Endodermal cell (in vitro differentiated cells): ENCODE measurements around the gene SPAM1. TPM values are rescaled to one million over a fixed set of nuclear protein-coding genes. Genes with fewer than 3 reads are reported as not detected.

Experiments used
- DNase-seq: peaks from one replicate; pipeline ENCODE4 v3.0.0-alpha.2; 2017
- H3K27ac ChIP-seq: 2 replicates; pipeline ENCODE4 v1.5.1; 2013; ENCODE audit warnings: mild to moderate bottlenecking, low read depth, low read length, moderate library complexity
- H3K27me3 ChIP-seq: 2 replicates; pipeline ENCODE4 v1.6.1; 2013; ENCODE audit warnings: mild to moderate bottlenecking, low read length, moderate library complexity; ENCODE audit not compliant: insufficient read depth, control insufficient read depth, poor library complexity, severe bottlenecking
- H3K36me3 ChIP-seq: 2 replicates; pipeline ENCODE4 v1.7.0; 2013; ENCODE audit warnings: mild to moderate bottlenecking, low read length, moderate library complexity; ENCODE audit not compliant: control insufficient read depth, insufficient read depth
- H3K4me1 ChIP-seq: one replicate; pipeline ENCODE4 v1.7.0; 2013; ENCODE audit warnings: low read length; ENCODE audit not compliant: control insufficient read depth, insufficient read depth
- H3K4me3 ChIP-seq: 2 replicates; pipeline ENCODE4 v1.5.1; 2013; ENCODE audit warnings: mild to moderate bottlenecking, low read length, moderate library complexity
- H3K9ac ChIP-seq: 2 replicates; pipeline ENCODE4 v1.6.1; 2013; ENCODE audit warnings: mild to moderate bottlenecking, low read length, moderate library complexity; ENCODE audit not compliant: poor library complexity, severe bottlenecking; ENCODE audit errors: extremely low read depth
- H3K9me3 ChIP-seq: 2 replicates; pipeline ENCODE4 v1.6.1; 2013; ENCODE audit warnings: mild to moderate bottlenecking, low read length, moderate library complexity; ENCODE audit not compliant: control insufficient read depth
- H3K27ac Mint-ChIP-seq: 2 replicates; pipeline ENCODE4 v1.8.0; 2020; ENCODE audit warnings: mixed read lengths
- H3K27me3 Mint-ChIP-seq: 2 replicates; pipeline ENCODE4 v1.8.0; 2021; ENCODE audit warnings: mild to moderate bottlenecking, mixed read lengths; ENCODE audit not compliant: insufficient read depth
- H3K36me3 Mint-ChIP-seq: 2 replicates; pipeline ENCODE4 v1.8.0; 2020; ENCODE audit warnings: low read depth, mixed read lengths
- H3K4me1 Mint-ChIP-seq: 2 replicates; pipeline ENCODE4 v1.8.0; 2020; ENCODE audit warnings: mixed read lengths
- H3K4me3 Mint-ChIP-seq: 2 replicates; pipeline ENCODE4 v1.8.0; 2020; ENCODE audit warnings: mild to moderate bottlenecking, moderate library complexity, mixed read lengths
- H3K9me3 Mint-ChIP-seq: 2 replicates; pipeline ENCODE4 v1.8.0; 2020; ENCODE audit warnings: mild to moderate bottlenecking, mixed read lengths
- WGBS, 2 experiments: methylation state at CpG; one replicate each; pipeline versions ENCODE4 v1.1.5 to v1.1.7; 2013; ENCODE audit warnings: missing lambda C conversion rate in 2 of 2, mixed read lengths in 1 of 2; ENCODE audit not compliant: insufficient coverage in 1 of 2, insufficient read length in 1 of 2; 5-methylcytosine and 5-hydroxymethylcytosine counted together
- total RNA-seq, 2 donors: library from RNA; stranded (reverse); fragmentation: NEBNext Ultra II Directional in 1 of 2; extraction: Animal tissue kit (Norgen Biotek cat#: 25700) in 1 of 2; gene quantifications; 2 replicates in 1 of 2; 3 replicates in 1 of 2; pipeline ENCODE4 v1.2.1, GENCODE V29; 2021
- TF ChIP-seq, protein P1 (sequence below): fragments of 200-600 bp; sonication (generic); conservative IDR thresholded peaks from 2 replicates; pipeline ENCODE4 v1.5.0; 2021; ENCODE audit warnings: antibody characterized with exemption, mild to moderate bottlenecking

The SPAM1 gene
- total RNA-seq, 2 donors from 2014 or later: 0.18 to 0.49 TPM

DNA sequence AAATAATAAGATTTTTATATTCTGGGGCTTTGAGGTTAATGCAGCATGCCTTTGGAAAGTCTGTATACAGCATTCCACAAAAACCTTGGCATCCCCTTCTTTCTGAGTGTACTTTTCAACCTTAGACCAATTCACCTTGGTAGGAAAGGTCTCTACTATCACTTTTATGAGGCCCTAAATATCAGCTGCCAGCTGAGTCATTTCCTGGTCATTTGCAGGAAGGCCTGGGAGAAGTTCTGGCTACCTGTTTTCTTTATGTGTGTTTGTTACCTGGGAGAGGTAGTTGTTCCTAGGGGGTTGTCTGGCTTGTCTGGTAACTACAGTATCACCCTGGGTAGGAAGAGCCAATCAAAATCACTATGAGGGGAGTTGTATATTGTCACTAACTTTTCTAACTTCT lies 4.1 kb downstream of the SPAM1 start:
- H3K36me3 Mint-ChIP-seq: peaks cover 10% of the 10 kb centered on the region
- peaks cover 19% of the 10 kb centered on the region for H3K9me3 Mint-ChIP-seq
- no peak for DNase-seq
- H3K4me3 ChIP-seq: peak overlapping the region; percentile 9
- H3K27ac ChIP-seq: no peak overlapping the region
- no peak overlapping the region for H3K9ac ChIP-seq
- peaks cover 34% of the 10 kb centered on the region for H3K9me3 ChIP-seq
- H3K27me3 ChIP-seq: no peaks in the 10 kb centered on the region
- no peaks in the 10 kb centered on the region for H3K27me3 Mint-ChIP-seq
- TF ChIP-seq, protein P1, sequence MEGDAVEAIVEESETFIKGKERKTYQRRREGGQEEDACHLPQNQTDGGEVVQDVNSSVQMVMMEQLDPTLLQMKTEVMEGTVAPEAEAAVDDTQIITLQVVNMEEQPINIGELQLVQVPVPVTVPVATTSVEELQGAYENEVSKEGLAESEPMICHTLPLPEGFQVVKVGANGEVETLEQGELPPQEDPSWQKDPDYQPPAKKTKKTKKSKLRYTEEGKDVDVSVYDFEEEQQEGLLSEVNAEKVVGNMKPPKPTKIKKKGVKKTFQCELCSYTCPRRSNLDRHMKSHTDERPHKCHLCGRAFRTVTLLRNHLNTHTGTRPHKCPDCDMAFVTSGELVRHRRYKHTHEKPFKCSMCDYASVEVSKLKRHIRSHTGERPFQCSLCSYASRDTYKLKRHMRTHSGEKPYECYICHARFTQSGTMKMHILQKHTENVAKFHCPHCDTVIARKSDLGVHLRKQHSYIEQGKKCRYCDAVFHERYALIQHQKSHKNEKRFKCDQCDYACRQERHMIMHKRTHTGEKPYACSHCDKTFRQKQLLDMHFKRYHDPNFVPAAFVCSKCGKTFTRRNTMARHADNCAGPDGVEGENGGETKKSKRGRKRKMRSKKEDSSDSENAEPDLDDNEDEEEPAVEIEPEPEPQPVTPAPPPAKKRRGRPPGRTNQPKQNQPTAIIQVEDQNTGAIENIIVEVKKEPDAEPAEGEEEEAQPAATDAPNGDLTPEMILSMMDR: no peak
- no peaks in the 10 kb centered on the region for H3K36me3 ChIP-seq
- H3K27ac Mint-ChIP-seq: peak overlapping the region; percentile 62
- H3K4me1 Mint-ChIP-seq: peaks cover 58% of the 10 kb centered on the region
- H3K4me1 ChIP-seq: peaks cover 18% of the 10 kb centered on the region
- H3K4me3 Mint-ChIP-seq: no peak overlapping the region

- Histone ChIP-seq H3K9me3 (peaks cover 36% of the 10 kb centered on the region), H3K27ac (no peak overlapping the region), H3K36me3 (no peaks in the 10 kb centered on the region), H3K4me3 (peak overlapping the region; percentile 9), H3K9ac (no peak overlapping the region), H3K27me3 (no peaks in the 10 kb centered on the region), H3K4me1 (peaks cover 18% of the 10 kb centered on the region)
- Mint-ChIP-seq H3K27me3 (no peaks in the 10 kb centered on the region), H3K4me1 (peaks cover 57% of the 10 kb centered on the region), H3K36me3 (peaks cover 16% of the 10 kb centered on the region), H3K9me3 (peaks cover 24% of the 10 kb centered on the region), H3K4me3 (no peak overlapping the region), H3K27ac (peak overlapping the region; percentile 62)
- no peak for DNase-seq
- 50 to 60% methylated on average over 1 to 2 of the region's 2 CpGs for WGBS, 2 experiments
- TF ChIP-seq, protein P1: no peak
Observed at GRCh38 chr7:123929655-123930054, 4.6 kb downstream of the SPAM1 start.

DNA sequence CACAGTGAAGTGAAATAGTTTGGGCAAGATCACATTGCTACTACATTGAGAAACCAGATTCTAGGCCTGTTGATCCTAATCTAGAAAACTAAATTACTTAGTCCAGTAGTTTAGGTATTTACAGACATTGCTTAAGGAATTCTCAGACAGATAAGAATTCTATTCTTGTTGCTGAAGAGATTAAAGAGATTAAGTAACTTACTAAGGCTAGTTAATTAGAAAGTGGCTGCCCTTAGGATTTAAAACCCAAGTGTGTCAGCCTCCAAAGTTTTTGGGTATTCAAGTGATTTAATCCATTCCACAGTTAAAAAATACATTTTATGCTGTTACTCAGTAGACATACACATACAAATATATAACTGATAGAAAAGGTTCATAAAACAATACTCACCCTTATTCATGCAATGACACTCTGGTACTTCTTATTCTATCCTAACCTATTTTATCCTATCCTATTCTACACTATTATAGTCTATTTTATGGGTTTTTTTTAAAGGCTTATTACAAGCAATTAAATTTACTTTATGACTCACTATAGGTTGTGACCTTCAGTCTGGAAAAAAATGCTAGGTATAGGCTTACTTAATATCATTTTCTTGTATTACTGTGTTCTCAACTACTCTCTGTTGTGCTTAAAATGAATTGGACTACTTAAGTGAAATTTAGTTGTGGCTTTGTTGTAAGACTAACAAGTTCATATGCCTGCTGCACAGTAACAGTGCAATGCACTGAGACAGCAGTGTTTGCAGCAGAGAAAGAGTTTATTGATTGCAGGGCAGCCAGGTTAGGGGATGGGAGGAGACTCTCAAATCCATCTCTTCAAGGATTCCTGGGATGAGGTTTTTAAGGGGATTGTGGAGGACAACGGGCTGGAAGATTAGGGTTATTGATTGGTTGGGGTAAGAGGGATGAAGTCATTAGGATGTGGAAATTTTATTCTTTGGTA lies 10.7 kb downstream of the SPAM1 start:
- H3K27ac Mint-ChIP-seq: no peak overlapping the region
- H3K4me1 ChIP-seq: no peaks in the 10 kb centered on the region
- no peak overlapping the region for H3K27ac ChIP-seq
- TF ChIP-seq, protein P1: no peak
- H3K27me3 ChIP-seq: no peaks in the 10 kb centered on the region
- peak overlapping the region; percentile 32 for H3K4me3 ChIP-seq
- no peaks in the 10 kb centered on the region for H3K36me3 ChIP-seq
- H3K9me3 ChIP-seq: peaks cover 72% of the 10 kb centered on the region
- WGBS, 2 experiments: 60 to 87% methylated on average over 1 of the region's 1 CpG
- peaks cover 5% of the 10 kb centered on the region for H3K4me1 Mint-ChIP-seq
- DNase-seq: no peak
- H3K27me3 Mint-ChIP-seq: no peaks in the 10 kb centered on the region
- H3K9ac ChIP-seq: no peak overlapping the region
- peaks cover 28% of the 10 kb centered on the region for H3K36me3 Mint-ChIP-seq
- peaks cover 55% of the 10 kb centered on the region for H3K9me3 Mint-ChIP-seq
- H3K4me3 Mint-ChIP-seq: no peak overlapping the region
